Lower leg skin (tissue), 4 donors: ENCODE data around the gene SMIM28. TPM values are rescaled to one million over a fixed set of nuclear protein-coding genes. Genes with fewer than 3 reads are reported as not detected.

Experiments used
- DNase-seq, 2 donors: peaks; one replicate each; pipeline ENCODE4 v3.0.0-alpha.2; 2019; ENCODE audit warnings: low spot score in 2 of 2
- H3K4me3 ChIP-seq: fragments of 200-600 bp; sonication (generic); 2 replicates; pipeline ENCODE4 v1.5.1; 2017; ENCODE audit warnings: mild to moderate bottlenecking, low read depth; ENCODE audit not compliant: poor library complexity, severe bottlenecking
- POLR2A ChIP-seq, 2 donors: fragments of 450-650 bp; IDR thresholded peaks; one replicate each; pipeline ENCODE4 v1.6.1; 2016 to 2017; ENCODE audit warnings: antibody characterized with exemption in 2 of 2, mild to moderate bottlenecking in 1 of 2, moderate library complexity in 1 of 2
- WGBS, 2 donors: methylation state at CpG; one replicate each; pipeline ENCODE4 v1.1.5; 2018; 5-methylcytosine and 5-hydroxymethylcytosine counted together
- intact Hi-C: fragments of 100-400 bp; cut with DNase I; formaldehyde crosslinking; loops from one replicate; pipeline ENCODE4 v1.15.0; 2023; ENCODE audit warnings: low total_unique reads
- total RNA-seq, 4 donors: library from RNA; depleted of rRNA; stranded (reverse); fragments of >200 nt; gene quantifications; one replicate each; pipeline ENCODE4 v1.1.0, GENCODE V29; 2016
- TF ChIP-seq, protein P1 (sequence below), 3 donors: fragments of 450-650 bp; IDR thresholded peaks; one replicate each; pipeline ENCODE4 v1.5.1; 2016; ENCODE audit warnings: antibody characterized with exemption in 3 of 3, mild to moderate bottlenecking in 3 of 3, moderate library complexity in 2 of 3

The SMIM28 gene
- total RNA-seq, 4 donors from 2014 or later = not detected

DNA sequence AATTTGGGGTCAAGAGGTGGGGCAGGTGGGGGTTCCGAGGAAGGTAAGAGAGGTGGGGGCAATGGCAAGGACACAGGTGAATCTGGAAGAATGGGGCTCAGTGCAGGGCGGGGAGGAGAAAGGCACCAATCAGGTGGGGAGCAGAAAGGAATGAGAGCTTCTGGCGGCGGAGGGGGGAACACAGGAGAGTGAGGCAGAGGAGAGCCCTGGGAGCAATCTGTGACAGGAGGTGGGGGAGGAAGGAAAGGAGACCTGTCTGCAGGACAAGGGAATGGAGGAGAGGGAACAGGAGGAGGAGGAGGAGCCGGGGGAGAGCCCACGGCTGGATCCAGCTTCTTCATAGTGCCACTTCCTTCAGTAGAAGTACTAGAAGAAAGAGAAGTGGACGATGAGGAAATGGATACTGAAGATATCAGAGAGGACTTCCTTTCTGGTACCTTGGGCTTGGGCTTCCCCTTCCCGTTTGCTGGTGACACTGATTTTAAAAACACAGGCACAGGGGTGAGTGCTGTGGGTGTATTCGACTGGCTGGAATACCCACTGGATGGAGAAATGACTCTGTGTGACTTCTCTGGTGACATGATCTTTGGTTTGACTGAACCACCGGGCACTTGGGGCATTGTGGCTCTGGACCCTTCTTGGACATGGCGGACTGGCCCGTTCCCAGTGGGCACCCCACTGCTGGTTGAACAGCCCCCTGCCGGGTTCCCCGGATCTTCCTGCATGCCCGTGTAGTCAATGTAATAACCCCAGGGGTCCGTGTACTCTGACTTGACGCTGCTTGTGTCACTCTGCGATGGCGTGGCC lies 53.8 kb downstream of the SMIM28 start:
- no peak for TF ChIP-seq POLR2A (IDR thresholded peaks at IDR 0.05)
- TF ChIP-seq, protein P1, sequence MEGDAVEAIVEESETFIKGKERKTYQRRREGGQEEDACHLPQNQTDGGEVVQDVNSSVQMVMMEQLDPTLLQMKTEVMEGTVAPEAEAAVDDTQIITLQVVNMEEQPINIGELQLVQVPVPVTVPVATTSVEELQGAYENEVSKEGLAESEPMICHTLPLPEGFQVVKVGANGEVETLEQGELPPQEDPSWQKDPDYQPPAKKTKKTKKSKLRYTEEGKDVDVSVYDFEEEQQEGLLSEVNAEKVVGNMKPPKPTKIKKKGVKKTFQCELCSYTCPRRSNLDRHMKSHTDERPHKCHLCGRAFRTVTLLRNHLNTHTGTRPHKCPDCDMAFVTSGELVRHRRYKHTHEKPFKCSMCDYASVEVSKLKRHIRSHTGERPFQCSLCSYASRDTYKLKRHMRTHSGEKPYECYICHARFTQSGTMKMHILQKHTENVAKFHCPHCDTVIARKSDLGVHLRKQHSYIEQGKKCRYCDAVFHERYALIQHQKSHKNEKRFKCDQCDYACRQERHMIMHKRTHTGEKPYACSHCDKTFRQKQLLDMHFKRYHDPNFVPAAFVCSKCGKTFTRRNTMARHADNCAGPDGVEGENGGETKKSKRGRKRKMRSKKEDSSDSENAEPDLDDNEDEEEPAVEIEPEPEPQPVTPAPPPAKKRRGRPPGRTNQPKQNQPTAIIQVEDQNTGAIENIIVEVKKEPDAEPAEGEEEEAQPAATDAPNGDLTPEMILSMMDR (IDR thresholded peaks at IDR 0.05) = no peak
- DNase-seq = no peak
- H3K4me3 ChIP-seq = no peak overlapping the region
- 85 to 88% methylated on average over 19 of the region's 19 CpGs for WGBS, 2 donors
- intact Hi-C loops = loop anchor here (10.0 kb wide), 1 partner anchor 93 kb away; no protein-coding TSS in a partner anchor

DNA sequence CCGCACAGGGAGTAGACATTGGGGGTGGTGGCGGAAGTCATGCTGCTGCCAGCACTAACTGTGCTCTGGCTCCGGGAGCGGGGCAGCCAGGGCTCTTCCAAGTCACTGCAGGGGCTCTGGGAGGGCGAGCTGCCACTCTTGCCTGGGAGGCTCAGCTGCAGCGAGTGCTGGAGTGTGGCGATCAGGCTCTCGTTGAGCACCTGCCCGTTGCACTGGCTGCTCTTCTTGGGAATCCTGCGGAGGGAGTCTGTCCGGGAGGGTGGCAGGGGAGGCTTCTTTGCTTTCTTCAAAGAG lies 54.3 kb downstream of the SMIM28 start:
- TF ChIP-seq, protein P1 (IDR thresholded peaks at IDR 0.05) = no peak
- no peak for TF ChIP-seq POLR2A (IDR thresholded peaks at IDR 0.05)
- no peak for DNase-seq
- intact Hi-C loops = loop anchor here (10.0 kb wide), 1 partner anchor 93 kb away; no protein-coding TSS in a partner anchor
- 91 to 93% methylated on average over 11 of the region's 11 CpGs for WGBS, 2 donors
- H3K4me3 ChIP-seq = no peak overlapping the region

Other genes starting within 250 kb of the SMIM28 start
- 10 to 100 TPM in 2 of 4 donors, 1 to 10 TPM in 2; 2.8 to 11.8 (median 7.8) TPM for gene ARFGEF3, start 216.0 kb upstream of the SMIM28 start, total RNA-seq
- not detected for gene PBOV1, start 159.4 kb upstream of the SMIM28 start, total RNA-seq
- 100 to 1,000 TPM; 141 to 195 (median 162) TPM for gene HEBP2, start 26.3 kb downstream of the SMIM28 start, total RNA-seq
- gene NHSL1, start 121.6 kb downstream of the SMIM28 start, total RNA-seq = 10 to 100 TPM; 44.4 to 70.9 (median 53.2) TPM